ENCODE results near the gene IQCK.
A peak's percentile ranks its signal among the peaks of the same experiment; 100 is the strongest.

IQCK gene

DNA sequence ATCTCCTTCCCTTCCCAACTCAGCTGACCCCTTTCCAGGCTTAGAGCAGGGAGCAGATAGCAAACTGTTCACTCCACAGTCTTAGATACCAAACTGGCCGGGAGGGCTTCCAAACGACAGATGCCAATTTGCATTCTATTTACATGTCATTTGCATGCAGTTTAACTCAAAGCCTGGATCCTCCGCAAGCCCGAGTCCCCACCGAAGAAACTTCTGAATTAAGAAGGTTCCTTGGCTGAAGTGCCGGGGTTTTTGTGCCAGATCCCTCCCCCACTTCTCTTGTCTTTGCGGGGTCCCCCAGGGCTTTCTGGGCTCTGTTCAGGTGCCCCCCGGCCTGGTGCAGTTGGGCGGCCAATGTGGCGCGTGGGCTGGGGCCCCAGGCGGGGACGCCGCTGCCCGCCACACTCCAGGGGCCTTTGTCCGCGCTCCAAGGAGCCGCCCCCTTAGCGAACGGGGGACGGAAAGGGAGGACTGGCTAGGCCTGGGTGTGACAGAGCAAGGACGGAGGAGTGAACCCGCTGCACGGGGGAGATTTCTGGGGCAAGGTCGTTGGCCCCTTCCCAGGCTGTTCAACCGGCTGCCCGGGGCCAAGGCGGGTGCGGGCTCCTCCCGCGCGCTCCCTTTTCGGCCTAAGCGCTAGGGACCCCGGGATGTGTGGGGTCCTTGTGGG lies 165.4 kb downstream of the IQCK start:
- peaks cover 7% of the 10 kb centered on the region for H3K4me1 ChIP-seq (ENCODE audit: control insufficient read depth, low read length)
- H3F3A ChIP-seq (ENCODE audit: control insufficient read depth, insufficient read depth): no peaks in the 10 kb centered on the region
- no peak overlapping the region for H3K4me3 ChIP-seq (ENCODE audit: low read length)
- H3K36me3 ChIP-seq (ENCODE audit: control insufficient read depth, low read length): no peaks in the 10 kb centered on the region
- H3K4me2 ChIP-seq (ENCODE audit: low read length): no peak overlapping the region
- H4K20me1 ChIP-seq (ENCODE audit: control insufficient read depth, insufficient read depth, low read depth, low read length): no peaks in the 10 kb centered on the region
- H3K79me2 ChIP-seq (ENCODE audit: control insufficient read depth, low read length): no peaks in the 10 kb centered on the region
- H3K27me3 ChIP-seq (ENCODE audit: control insufficient read depth, low read length): peaks cover 19% of the 10 kb centered on the region
- H3K27ac ChIP-seq (ENCODE audit: low read depth, low read length): no peak overlapping the region
- H3K9me2 ChIP-seq (replicated peaks; ENCODE audit: control insufficient read depth, low read length): no peaks in the 10 kb centered on the region
- H3K9me3 ChIP-seq (ENCODE audit: control insufficient read depth, insufficient read depth, low read length): no peaks in the 10 kb centered on the region
- no peak for TF ChIP-seq EZH2phosphoT487 (IDR thresholded peaks at IDR 0.05; ENCODE audit: borderline replicate concordance, low read length)
- TF ChIP-seq CTCF (IDR thresholded peaks at IDR 0.05; ENCODE audit: low read depth, low read length, poor library complexity, severe bottlenecking): no peak

DNA sequence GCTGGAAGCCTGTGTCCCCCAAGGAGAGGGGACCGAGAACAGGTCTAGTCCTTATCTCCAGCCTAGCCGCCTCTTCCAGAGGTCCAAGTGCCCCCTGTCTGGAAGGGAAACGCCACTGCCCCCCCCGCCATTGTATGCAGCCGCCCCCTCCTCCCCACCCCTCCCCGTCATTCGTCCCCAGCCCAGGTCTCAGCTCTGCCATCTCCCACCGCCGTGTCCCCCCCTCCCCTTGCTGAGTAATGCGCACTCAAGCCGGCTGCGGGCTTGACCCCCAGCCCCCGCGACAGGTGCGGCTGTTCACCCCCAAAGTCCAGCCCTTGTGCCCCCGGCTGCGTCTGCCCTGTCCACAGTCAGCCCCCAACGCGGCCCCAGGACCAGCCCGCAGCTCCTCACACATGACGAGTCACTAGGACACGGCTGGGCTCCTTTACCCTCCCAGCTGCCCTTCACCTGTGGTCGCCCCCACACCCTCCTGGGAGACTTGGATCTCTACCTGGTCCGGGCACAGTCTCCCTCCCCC lies 166.0 kb downstream of the IQCK start:
- Histone ChIP-seq H3K4me1 (ENCODE audit: control insufficient read depth, low read length) (peaks cover 7% of the 10 kb centered on the region), H3K9me2 (replicated peaks; ENCODE audit: control insufficient read depth, low read length) (no peaks in the 10 kb centered on the region), H3K79me2 (ENCODE audit: control insufficient read depth, low read length) (no peaks in the 10 kb centered on the region), H4K20me1 (ENCODE audit: control insufficient read depth, insufficient read depth, low read depth, low read length) (no peaks in the 10 kb centered on the region), H3K27me3 (ENCODE audit: control insufficient read depth, low read length) (peaks cover 19% of the 10 kb centered on the region), H3F3A (ENCODE audit: control insufficient read depth, insufficient read depth) (no peaks in the 10 kb centered on the region), H3K27ac (ENCODE audit: low read depth, low read length) (no peak overlapping the region), H3K4me3 (ENCODE audit: low read length) (peak overlapping the region; percentile 57; the same call in 1 of the 2 replicates), H3K9me3 (ENCODE audit: control insufficient read depth, insufficient read depth, low read length) (no peaks in the 10 kb centered on the region), H3K4me2 (ENCODE audit: low read length) (peak overlapping the region; percentile 70), H3K36me3 (ENCODE audit: control insufficient read depth, low read length) (no peaks in the 10 kb centered on the region)
- TF ChIP-seq CTCF (IDR thresholded peaks at IDR 0.05; ENCODE audit: low read depth, low read length, poor library complexity, severe bottlenecking) (no peak), EZH2phosphoT487 (IDR thresholded peaks at IDR 0.05; ENCODE audit: borderline replicate concordance, low read length) (no peak)

DNA sequence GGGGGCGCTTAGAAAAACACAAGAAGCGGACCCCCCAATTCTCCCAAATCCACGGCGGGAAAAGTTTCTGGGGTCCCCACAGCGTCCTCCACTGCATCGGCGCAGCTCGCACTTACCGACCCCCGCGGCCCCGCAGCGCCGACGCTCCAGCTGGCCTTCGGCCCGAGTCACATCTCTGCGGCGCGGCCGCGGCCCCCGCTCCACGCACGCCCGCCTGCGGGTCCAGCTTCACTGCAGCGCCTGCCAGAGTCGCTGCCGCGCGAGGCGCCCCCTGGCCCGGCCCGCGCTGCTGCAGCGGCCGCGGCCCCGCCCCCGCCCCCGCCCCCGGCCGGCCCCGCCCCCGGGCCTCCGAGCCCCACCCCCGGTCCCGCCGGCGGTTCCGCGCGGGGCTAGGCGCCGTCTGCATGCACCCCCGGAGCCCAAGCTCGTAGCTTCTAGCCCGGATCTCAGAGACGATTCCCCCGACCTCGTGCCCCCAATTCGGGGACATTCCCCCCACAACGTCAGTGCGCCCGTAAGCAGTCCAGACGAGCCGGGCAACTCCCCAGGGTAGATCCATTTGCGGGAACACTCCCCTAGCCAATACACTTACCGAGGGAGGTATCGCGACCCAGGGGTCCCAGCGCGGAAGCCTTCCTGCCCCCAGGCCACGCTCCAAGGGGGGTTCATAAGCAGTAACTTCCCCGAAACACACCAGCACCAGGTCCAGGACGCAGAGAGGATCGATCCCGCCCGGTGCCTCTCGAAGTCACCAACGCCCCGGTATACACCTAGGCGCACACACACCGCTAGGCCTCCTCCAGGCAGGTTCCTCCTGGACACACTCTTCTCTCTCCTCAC lies 166.8 kb downstream of the IQCK start, which contains the start of gene GPRC5B:
Gene GPRC5B, minus strand, starts transcription at position 238 of the 840 bp plus-strand sequence. CDS start 12,003 bp downstream, outside the sequence.
- Histone ChIP-seq H3K4me2 (ENCODE audit: low read length) (peak within 1 kb of the TSS; percentile 70), H3K27me3 (ENCODE audit: control insufficient read depth, low read length) (peaks cover 19% of the 10 kb centered on the region)

More for the DNA sequence above, 166.8 kb downstream of the IQCK start, which contains the start of gene GPRC5B:
- no peak for TF ChIP-seq EZH2phosphoT487 (IDR thresholded peaks at IDR 0.05; ENCODE audit: borderline replicate concordance, low read length)
- no peak for TF ChIP-seq CTCF (IDR thresholded peaks at IDR 0.05; ENCODE audit: low read depth, low read length, poor library complexity, severe bottlenecking)
- no peaks in the 10 kb centered on the region for H3K9me2 ChIP-seq (replicated peaks; ENCODE audit: control insufficient read depth, low read length)
- no peaks in the 10 kb centered on the region for H3K9me3 ChIP-seq (ENCODE audit: control insufficient read depth, insufficient read depth, low read length)
- no peaks in the 10 kb centered on the region for H4K20me1 ChIP-seq (ENCODE audit: control insufficient read depth, insufficient read depth, low read depth, low read length)
- peaks cover 7% of the 10 kb centered on the region for H3K4me1 ChIP-seq (ENCODE audit: control insufficient read depth, low read length)
- H3K27ac ChIP-seq (ENCODE audit: low read depth, low read length): no peak within 1 kb of the TSS
- H3F3A ChIP-seq (ENCODE audit: control insufficient read depth, insufficient read depth): no peaks in the 10 kb centered on the region
- H3K36me3 ChIP-seq (ENCODE audit: control insufficient read depth, low read length): no peaks in the 10 kb centered on the region
- peak within 1 kb of the TSS; percentile 64 for H3K4me3 ChIP-seq (ENCODE audit: low read length)
- no peaks in the 10 kb centered on the region for H3K79me2 ChIP-seq (ENCODE audit: control insufficient read depth, low read length)

Measured in DOHH2 (cell line).